GM21825 (cell line): Measurements from ENCODE around the gene TMEM178B.
"Not testable (repeated sequence)": the region's sequence is repeated elsewhere in the genome, so short reads cannot be mapped to it uniquely, and the experiment has no call there.

Experiments
- ATAC-seq: cut with Tn5 transposase; IDR thresholded peaks from one replicate; pipeline ENCODE4 v1.9.1; 2021; ENCODE audit warnings: mild to moderate bottlenecking, moderate library complexity; ENCODE audit not compliant: unreplicated experiment

TMEM178B gene

DNA sequence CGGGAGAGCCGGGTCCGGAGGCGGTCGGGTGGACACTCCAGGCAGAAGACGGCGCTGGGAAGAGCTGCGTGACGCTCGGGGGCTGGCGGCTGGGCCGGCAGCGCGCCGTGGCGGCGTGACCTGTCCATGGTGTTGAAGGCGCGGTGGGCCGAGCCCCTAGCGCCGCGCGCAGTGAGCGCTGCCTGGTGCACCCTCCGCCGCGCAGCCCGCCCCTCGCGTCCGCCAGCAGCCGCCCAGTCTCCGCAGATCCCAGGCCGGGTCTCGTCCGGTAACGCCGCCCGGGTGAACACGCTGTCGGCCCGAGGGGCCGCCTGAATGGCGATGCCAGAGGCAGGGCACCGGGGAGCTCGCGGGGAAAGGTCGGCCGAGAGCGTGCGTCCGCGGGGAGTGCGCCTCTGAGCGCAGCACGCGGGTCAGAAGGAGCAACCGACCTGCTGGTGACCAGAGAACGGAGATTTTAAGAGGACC lies 657 bp upstream of the TMEM178B start:
- ATAC-seq, result no peak

DNA sequence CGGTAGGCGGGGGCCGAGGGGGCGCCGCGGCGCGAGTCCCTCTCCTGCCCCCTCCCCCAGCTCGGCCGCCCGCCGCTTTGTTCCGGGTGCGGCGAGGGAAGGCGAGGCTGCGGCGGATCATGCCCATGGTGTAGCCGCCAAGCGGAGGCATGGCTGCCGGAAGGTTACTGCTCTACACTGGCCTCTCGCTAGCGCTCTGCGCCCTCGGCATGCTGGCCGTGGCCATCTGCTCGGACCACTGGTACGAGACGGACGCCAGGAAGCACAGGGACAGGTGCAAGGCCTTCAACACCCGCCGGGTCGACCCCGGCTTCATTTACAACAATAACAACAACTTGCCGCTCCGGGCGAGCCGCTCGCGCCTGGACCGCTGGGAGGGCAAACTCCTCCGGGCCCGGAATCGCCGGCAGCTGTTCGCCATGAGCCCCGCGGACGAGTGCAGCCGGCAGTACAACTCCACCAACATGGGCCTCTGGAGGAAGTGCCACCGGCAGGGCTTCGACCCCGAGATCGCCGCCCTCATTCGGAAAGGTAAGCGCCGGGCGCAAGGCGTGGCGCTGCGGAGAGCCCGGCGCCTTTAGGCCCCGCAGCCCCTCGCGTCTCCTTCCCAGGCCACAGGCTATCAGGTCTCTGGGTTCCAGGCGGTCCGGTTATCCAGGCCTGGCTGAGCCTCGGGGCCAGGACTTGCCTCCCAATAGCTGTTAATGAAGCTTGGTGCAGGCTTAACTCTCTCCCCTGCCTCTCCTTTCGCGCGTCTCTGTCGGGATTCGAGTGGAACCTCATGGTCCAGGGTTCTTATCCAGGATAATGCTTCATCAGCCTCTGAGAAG lies 513 bp downstream of the TMEM178B start:
- no peak for ATAC-seq

DNA sequence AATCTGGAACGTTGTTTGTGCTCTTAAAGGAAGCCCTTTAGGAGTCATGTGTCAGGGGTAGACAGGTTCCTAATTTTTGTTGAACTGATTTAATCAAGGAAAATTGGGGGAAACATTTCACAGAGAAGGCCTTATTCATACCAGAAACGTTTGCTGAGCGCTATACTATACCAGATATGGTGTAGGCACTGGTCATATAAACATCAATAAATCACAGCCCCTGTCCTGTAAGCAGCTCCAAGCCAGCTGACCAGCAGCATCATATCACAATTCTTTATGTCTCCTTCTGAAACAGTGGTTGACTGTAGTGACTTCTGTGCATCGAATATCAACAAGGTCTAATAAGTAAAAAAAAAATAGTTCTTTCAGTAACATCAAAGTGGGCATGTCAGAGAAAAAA lies 1.1 kb downstream of the TMEM178B start:
- no peak for ATAC-seq

- no peak for ATAC-seq
Observed at GRCh38 chr7:141076377-141076776, 2.5 kb downstream of the TMEM178B start.

- no peak for ATAC-seq
Observed at GRCh38 chr7:141079219-141079618, 5.4 kb downstream of the TMEM178B start.

DNA sequence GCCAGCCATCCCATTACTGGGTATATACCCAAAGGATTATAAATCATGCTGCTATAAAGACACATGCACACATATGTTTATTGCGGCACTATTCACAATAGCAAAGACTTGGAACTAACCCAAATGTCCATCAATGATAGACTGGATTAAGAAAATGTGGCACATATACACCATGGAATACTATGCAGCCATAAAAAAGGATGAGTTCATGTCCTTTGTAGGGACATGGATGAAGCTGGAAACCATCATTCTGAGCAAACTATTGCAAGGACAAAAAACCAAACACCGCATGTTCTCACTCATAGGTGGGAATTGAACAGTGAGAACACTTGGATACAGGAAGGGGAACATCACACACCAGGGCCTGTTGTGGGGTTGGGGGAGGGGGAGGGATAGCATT lies 15.6 kb downstream of the TMEM178B start:
- ATAC-seq, result not testable (repeated sequence)

- ATAC-seq, result no peak
Observed at GRCh38 chr7:141094336-141095070, 20.6 kb downstream of the TMEM178B start.

DNA sequence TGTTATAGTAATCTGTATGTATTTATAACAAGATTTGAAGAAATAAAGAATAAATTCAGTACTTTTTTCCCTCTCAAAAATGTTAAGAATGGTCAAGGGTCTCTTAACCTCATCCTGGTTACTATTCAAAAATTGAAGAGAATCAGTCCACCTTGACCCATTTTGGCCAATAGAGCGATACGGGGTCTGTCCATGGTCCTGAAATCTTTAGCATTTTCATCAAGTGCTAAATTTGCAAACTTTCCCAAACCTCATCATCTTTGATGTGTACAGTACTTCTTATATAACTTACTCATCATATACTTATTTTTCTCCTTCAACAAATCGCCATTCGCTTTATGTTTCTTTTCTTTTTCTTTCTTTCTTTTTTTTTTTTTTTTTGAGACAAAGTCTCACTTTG lies 23.6 kb downstream of the TMEM178B start:
- no peak for ATAC-seq

GRCh38 chr7:141102436-141102835 lies 28.6 kb downstream of the TMEM178B start:
- no peak for ATAC-seq

- no peak for ATAC-seq
Observed at GRCh38 chr7:141103847-141104429, 30.1 kb downstream of the TMEM178B start.

GRCh38 chr7:141113131-141113530 lies 39.3 kb downstream of the TMEM178B start:
- no peak for ATAC-seq

DNA sequence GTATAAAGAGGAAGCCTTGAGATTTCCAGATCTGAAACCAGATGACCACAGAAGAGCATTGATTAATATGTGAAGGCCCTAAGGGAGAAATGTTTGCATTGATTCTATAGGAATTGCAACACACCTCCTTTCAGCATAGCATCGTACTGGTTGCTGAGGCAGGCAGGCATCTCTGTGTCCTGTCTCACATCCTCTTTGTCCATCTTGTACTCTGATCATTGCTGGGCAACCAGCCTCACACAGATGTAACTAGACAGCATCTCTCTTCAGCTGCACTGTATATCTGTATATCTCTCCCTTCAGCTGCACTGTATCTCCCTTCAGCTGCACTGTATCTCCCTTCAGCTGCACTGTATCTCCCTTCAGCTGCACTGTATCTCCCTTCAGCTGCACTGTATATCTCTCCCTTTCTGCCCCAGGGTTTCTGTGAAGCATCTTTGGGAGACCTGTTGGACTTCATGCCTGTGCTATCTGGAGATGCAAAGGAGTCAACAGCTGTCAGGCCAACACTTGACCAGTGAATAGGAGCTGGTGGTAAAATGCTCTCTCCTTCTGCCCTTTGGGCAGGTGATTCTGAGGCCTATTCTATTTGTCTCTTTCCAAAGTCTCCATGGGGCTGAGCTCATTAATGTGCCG lies 40.3 kb downstream of the TMEM178B start:
- no peak for ATAC-seq

GRCh38 chr7:141115965-141116364 lies 42.1 kb downstream of the TMEM178B start:
- no peak for ATAC-seq

DNA sequence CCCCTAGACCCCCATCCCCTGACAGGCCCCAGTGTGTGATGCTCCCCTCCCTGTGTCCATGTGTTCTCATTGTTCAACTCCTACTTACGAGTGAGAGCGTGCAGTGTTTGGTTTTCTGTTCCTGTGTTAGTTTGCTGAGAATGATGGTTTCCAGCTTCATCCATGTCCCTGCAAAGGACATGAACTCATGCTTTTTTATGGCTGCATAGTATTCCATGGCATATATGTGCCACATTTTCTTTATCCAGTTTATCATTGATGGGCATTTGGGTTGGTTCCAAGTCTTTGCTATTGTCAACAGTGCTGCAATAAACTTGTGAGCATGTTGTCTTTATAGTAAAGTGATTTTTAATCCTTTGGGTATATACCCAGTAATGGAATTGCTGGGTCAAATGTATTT lies 42.8 kb downstream of the TMEM178B start:
- not testable (repeated sequence) for ATAC-seq

GRCh38 chr7:141118767-141119166 lies 44.9 kb downstream of the TMEM178B start:
- no peak for ATAC-seq

- ATAC-seq, result no peak
Observed at GRCh38 chr7:141119187-141119586, 45.3 kb downstream of the TMEM178B start.

- ATAC-seq, result no peak
Observed at GRCh38 chr7:141122736-141123135, 48.9 kb downstream of the TMEM178B start.

DNA sequence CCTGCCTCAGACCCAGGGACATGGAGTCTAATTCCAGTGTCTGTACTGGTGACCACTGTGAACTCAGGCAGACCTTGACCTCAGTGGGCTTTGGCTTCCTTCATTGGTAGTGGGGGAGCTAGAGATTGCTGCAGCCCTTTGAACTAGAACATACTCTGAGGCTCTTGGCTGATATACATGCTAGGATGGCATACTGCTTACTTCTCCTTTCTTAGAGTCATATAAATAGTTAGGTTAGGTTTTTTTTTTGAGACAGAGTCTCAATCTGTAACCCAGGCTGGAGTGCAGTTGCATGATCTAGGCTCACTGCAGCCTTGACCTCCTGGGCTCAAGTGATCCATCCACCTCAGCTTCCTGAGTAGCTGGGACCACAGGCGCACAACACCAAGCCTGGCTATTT lies 49.7 kb downstream of the TMEM178B start:
- ATAC-seq, result no peak

GRCh38 chr7:141126107-141126506 lies 52.2 kb downstream of the TMEM178B start:
- no peak for ATAC-seq

- no peak for ATAC-seq
Observed at GRCh38 chr7:141128506-141128905, 54.6 kb downstream of the TMEM178B start.

DNA sequence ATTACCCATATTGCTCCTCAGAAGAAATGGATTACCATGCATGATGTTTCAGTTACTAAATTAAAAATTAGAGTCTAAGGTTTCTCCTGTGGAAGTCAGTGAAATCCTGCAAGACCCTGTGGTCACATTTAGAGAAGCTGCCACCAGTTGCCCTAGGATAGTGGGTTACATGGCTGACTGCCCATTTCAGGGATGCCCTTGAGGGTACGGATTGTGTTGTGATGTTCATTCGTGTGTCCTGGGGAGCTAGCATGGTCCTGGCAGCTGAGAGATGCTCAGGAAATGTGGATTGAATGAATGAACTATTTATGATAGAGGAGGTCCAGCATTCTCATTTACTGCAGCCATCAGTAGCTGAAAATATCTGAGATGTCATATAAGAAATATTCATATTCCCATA lies 55.1 kb downstream of the TMEM178B start:
- no peak for ATAC-seq
